Endothelial cell (in vitro differentiated cells): Measurements from ENCODE around the gene KRT72. TPM values are rescaled to one million over a fixed set of nuclear protein-coding genes. Genes with fewer than 3 reads are reported as not detected.

Source experiments
- DNase-seq: peaks from one replicate; pipeline ENCODE4 v3.0.0; 2021; ENCODE audit warnings: low spot score
- H3K27ac Mint-ChIP-seq: one replicate; pipeline ENCODE4 v1.8.0; 2021; ENCODE audit warnings: mixed read lengths, inconsistent platforms; ENCODE audit not compliant: unreplicated experiment
- H3K27me3 Mint-ChIP-seq: one replicate; pipeline ENCODE4 v1.8.0; 2021; ENCODE audit warnings: mild to moderate bottlenecking, moderate library complexity, mixed read lengths, inconsistent platforms; ENCODE audit not compliant: unreplicated experiment
- H3K36me3 Mint-ChIP-seq: one replicate; pipeline ENCODE4 v1.8.0; 2021; ENCODE audit warnings: mild to moderate bottlenecking, low read depth, mixed read lengths, inconsistent platforms; ENCODE audit not compliant: unreplicated experiment
- H3K4me1 Mint-ChIP-seq: one replicate; pipeline ENCODE4 v1.8.0; 2021; ENCODE audit warnings: mild to moderate bottlenecking, mixed read lengths, inconsistent platforms; ENCODE audit not compliant: unreplicated experiment
- H3K4me3 Mint-ChIP-seq: one replicate; pipeline ENCODE4 v1.8.0; 2021; ENCODE audit warnings: mild to moderate bottlenecking, mixed read lengths, inconsistent platforms; ENCODE audit not compliant: unreplicated experiment
- H3K9me3 Mint-ChIP-seq: one replicate; pipeline ENCODE4 v1.8.0; 2021; ENCODE audit warnings: mixed read lengths, inconsistent platforms; ENCODE audit not compliant: unreplicated experiment
- total RNA-seq: library from RNA; stranded (reverse); fragmentation: NEBNext Ultra II Directional; extraction: Animal tissue kit (Norgen Biotek cat#: 25700); gene quantifications from one replicate; pipeline ENCODE4 v1.2.1, GENCODE V29; 2021; ENCODE audit not compliant: unreplicated experiment
- TF ChIP-seq, protein P1 (sequence below): fragments of 200-600 bp; sonication (generic); IDR thresholded peaks from one replicate; pipeline ENCODE4 v1.5.0; 2021; ENCODE audit warnings: antibody characterized with exemption; ENCODE audit not compliant: unreplicated experiment

KRT72 gene
- total RNA-seq, 1 donor from 2014 or later: 0.28 TPM

- H3K4me3 Mint-ChIP-seq: no peak overlapping the region
- no peaks in the 10 kb centered on the region for H3K27me3 Mint-ChIP-seq
- TF ChIP-seq, protein P1, sequence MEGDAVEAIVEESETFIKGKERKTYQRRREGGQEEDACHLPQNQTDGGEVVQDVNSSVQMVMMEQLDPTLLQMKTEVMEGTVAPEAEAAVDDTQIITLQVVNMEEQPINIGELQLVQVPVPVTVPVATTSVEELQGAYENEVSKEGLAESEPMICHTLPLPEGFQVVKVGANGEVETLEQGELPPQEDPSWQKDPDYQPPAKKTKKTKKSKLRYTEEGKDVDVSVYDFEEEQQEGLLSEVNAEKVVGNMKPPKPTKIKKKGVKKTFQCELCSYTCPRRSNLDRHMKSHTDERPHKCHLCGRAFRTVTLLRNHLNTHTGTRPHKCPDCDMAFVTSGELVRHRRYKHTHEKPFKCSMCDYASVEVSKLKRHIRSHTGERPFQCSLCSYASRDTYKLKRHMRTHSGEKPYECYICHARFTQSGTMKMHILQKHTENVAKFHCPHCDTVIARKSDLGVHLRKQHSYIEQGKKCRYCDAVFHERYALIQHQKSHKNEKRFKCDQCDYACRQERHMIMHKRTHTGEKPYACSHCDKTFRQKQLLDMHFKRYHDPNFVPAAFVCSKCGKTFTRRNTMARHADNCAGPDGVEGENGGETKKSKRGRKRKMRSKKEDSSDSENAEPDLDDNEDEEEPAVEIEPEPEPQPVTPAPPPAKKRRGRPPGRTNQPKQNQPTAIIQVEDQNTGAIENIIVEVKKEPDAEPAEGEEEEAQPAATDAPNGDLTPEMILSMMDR: no peak
These were observed 2.1 kb upstream of the KRT72 start for GRCh38 chr12:52603314-52603713.

DNA sequence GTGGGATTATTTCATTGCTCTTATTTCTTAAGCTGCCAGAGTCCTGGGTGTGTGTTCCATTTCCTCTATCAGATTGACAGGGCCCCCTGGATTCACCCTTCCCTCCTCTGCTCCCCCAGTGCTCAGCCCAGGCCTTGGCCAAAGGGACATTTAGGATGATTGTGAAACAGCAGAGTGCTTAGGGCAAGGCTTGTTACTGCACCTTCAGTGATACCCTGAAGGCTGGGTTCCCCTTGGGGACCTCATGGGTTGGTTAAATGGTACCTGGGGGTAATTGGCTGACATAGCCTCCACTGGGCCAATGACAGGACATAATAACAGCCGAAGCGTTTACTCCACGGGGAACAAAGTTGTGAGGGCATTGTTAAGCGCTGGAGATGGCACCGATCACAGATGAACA is 1.3 kb upstream of the KRT72 start:
- H3K4me3 Mint-ChIP-seq: no peak overlapping the region
- no peaks in the 10 kb centered on the region for H3K4me1 Mint-ChIP-seq
- H3K27ac Mint-ChIP-seq: no peak overlapping the region
- no peaks in the 10 kb centered on the region for H3K9me3 Mint-ChIP-seq
- TF ChIP-seq, protein P1: no peak
- DNase-seq: no peak
- H3K36me3 Mint-ChIP-seq: no peaks in the 10 kb centered on the region
- H3K27me3 Mint-ChIP-seq: no peaks in the 10 kb centered on the region

More at GRCh38 chr12:52603314-52603713, 2.1 kb upstream of the KRT72 start:
- Mint-ChIP-seq H3K36me3 (no peaks in the 10 kb centered on the region), H3K4me1 (no peaks in the 10 kb centered on the region), H3K9me3 (no peaks in the 10 kb centered on the region), H3K27ac (no peak overlapping the region)
- DNase-seq: no peak

DNA sequence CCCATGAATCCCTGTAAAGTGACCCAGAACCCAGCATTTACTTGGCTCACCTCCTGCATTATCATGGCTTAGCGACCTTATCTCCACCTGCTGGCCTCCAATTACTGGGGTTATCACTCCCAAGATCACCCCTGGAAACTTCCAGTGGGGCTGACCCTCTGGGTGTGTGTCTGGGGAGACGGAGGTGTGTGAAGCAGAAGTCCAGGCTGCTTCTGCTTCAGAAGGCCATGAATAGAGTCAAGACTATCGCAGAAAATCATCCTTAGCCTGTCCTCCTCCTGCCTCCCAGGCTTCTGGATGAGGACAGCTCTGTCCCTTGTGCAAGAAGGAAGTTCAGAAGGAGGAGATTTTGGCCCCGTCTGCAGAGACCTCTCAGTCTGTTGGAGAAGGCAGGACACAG is 408 bp upstream of the KRT72 start:
- H3K4me1 Mint-ChIP-seq: no peaks in the 10 kb centered on the region
- no peaks in the 10 kb centered on the region for H3K27me3 Mint-ChIP-seq
- TF ChIP-seq, protein P1: no peak
- H3K36me3 Mint-ChIP-seq: no peaks in the 10 kb centered on the region
- no peak for DNase-seq
- H3K27ac Mint-ChIP-seq: no peak overlapping the region
- no peak overlapping the region for H3K4me3 Mint-ChIP-seq
- H3K9me3 Mint-ChIP-seq: no peaks in the 10 kb centered on the region

DNA sequence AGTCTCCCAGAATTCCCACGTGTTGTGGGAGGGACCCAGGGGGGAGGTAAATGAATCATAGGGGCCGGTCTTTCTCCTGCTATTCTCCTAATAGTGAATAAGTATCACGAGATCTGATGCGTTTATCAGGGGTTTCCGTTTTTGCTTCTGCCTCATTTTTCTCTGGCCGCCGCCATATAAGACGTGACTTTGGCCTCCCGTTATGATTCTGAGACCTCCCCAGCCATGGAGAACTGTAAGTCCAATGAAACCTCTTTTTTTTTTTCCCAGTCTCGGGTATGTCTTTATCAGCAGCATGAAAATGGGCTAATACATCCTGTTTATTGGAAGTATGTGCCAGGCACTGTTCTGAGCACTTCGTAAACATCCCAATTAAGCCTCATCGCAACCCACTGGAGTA is 788 bp downstream of the KRT72 start:
- Mint-ChIP-seq H3K27ac (no peak overlapping the region), H3K36me3 (no peaks in the 10 kb centered on the region), H3K9me3 (no peaks in the 10 kb centered on the region), H3K4me1 (no peaks in the 10 kb centered on the region), H3K27me3 (no peaks in the 10 kb centered on the region), H3K4me3 (no peak overlapping the region)
- DNase-seq: no peak
- TF ChIP-seq, protein P1: no peak

DNA sequence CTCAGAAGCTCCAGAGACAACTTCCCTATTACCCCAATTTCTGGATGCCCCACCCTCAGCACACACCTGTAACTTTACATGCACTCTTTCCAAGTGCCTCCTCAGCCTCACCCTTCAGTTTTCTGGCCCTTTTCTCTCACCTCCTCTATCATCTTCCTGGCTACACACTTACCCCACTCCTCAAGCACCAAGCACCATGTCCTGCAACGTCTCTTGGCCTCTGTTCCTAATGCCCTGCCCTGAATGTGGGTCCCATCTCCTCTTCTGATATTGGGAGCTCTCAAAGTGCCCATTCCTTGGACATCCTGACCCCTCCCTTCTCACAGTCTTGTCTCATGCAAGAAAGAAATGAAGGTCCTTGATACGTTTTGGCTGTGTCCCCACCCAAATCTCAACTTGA is 1.2 kb downstream of the KRT72 start:
- TF ChIP-seq, protein P1: no peak
- Mint-ChIP-seq H3K9me3 (no peaks in the 10 kb centered on the region), H3K4me1 (no peaks in the 10 kb centered on the region), H3K27me3 (no peaks in the 10 kb centered on the region), H3K27ac (no peak overlapping the region), H3K36me3 (no peaks in the 10 kb centered on the region), H3K4me3 (no peak overlapping the region)
- DNase-seq: no peak
